HEK293 (cell line): Measurements from ENCODE around the gene CSNK1G1.

Source experiments
- BCL11A ChIP-seq: fragments of 450-650 bp; formaldehyde crosslinking; IDR thresholded peaks from 2 replicates; pipeline ENCODE4 v1.5.1; 2016; ENCODE audit warnings: low read depth, missing biosample characterization, missing genetic modification characterization
- EGR2 ChIP-seq: fragments of 450-650 bp; formaldehyde crosslinking; IDR thresholded peaks from 2 replicates; pipeline ENCODE4 v1.5.1; 2016; ENCODE audit warnings: low read depth, missing biosample characterization, missing genetic modification characterization
- HOXC10 ChIP-seq: sonication (generic); formaldehyde crosslinking; IDR thresholded peaks from 2 replicates; pipeline ENCODE4 v1.8.1; 2023; ENCODE audit warnings: mild to moderate bottlenecking, missing genetic modification reagents
- KLF16 ChIP-seq: fragments of 450-650 bp; formaldehyde crosslinking; IDR thresholded peaks from 2 replicates; pipeline ENCODE4 v1.5.1; 2017; ENCODE audit warnings: missing biosample characterization, missing genetic modification characterization
- KLF8 ChIP-seq: fragments of 450-650 bp; formaldehyde crosslinking; IDR thresholded peaks from 2 replicates; pipeline ENCODE4 v1.5.1; 2016; ENCODE audit warnings: missing biosample characterization, missing genetic modification characterization
- KLF9 ChIP-seq: fragments of 450-650 bp; formaldehyde crosslinking; IDR thresholded peaks from 2 replicates; pipeline ENCODE4 v1.5.1; 2016; ENCODE audit warnings: missing biosample characterization, missing genetic modification characterization, low read depth
- MYNN ChIP-seq: fragments of 450-650 bp; formaldehyde crosslinking; IDR thresholded peaks from 2 replicates; pipeline ENCODE4 v1.5.1; 2016; ENCODE audit warnings: missing biosample characterization, missing genetic modification characterization, borderline replicate concordance
- MZF1 ChIP-seq: fragments of 450-650 bp; formaldehyde crosslinking; IDR thresholded peaks from 2 replicates; pipeline ENCODE4 v1.5.1; 2017; ENCODE audit warnings: missing biosample characterization, missing genetic modification characterization, borderline replicate concordance
- RBAK ChIP-seq: fragments of 450-650 bp; formaldehyde crosslinking; IDR thresholded peaks from 2 replicates; pipeline ENCODE4 v1.5.1; 2016; ENCODE audit warnings: missing biosample characterization, missing genetic modification characterization
- TCF7L2 ChIP-seq: IDR thresholded peaks from 2 replicates; pipeline ENCODE4 v1.6.1; 2011; ENCODE audit warnings: low read depth, mild to moderate bottlenecking, inconsistent platforms, low read length, moderate library complexity, borderline replicate concordance
- YY2 ChIP-seq: fragments of 450-650 bp; formaldehyde crosslinking; IDR thresholded peaks from 2 replicates; pipeline ENCODE4 v1.5.1; 2016; ENCODE audit warnings: missing biosample characterization, missing genetic modification characterization
- ZBTB17 ChIP-seq: fragments of 450-650 bp; formaldehyde crosslinking; IDR thresholded peaks from 2 replicates; pipeline ENCODE4 v1.5.1; 2016; ENCODE audit warnings: missing biosample characterization, missing genetic modification characterization
- ZBTB21 ChIP-seq: fragments of 450-650 bp; formaldehyde crosslinking; IDR thresholded peaks from 2 replicates; pipeline ENCODE4 v1.5.1; 2017; ENCODE audit warnings: missing biosample characterization, missing genetic modification characterization
- ZEB2 ChIP-seq: fragments of 450-650 bp; formaldehyde crosslinking; IDR thresholded peaks from 2 replicates; pipeline ENCODE4 v1.5.1; 2016; ENCODE audit warnings: missing biosample characterization, missing genetic modification characterization
- ZNF157 ChIP-seq: fragments of 450-650 bp; formaldehyde crosslinking; IDR thresholded peaks from 2 replicates; pipeline ENCODE4 v1.5.1; 2016; ENCODE audit warnings: missing biosample characterization, missing genetic modification characterization
- ZNF19 ChIP-seq: fragments of 450-650 bp; formaldehyde crosslinking; IDR thresholded peaks from 2 replicates; pipeline ENCODE4; 2016; ENCODE audit warnings: missing biosample characterization, missing genetic modification characterization, low read depth
- ZNF2 ChIP-seq: fragments of 450-650 bp; formaldehyde crosslinking; IDR thresholded peaks from 2 replicates; pipeline ENCODE4 v1.5.1; 2016; ENCODE audit warnings: missing biosample characterization, missing genetic modification characterization
- ZNF211 ChIP-seq: fragments of 450-650 bp; formaldehyde crosslinking; IDR thresholded peaks from 2 replicates; pipeline ENCODE4 v1.5.1; 2016; ENCODE audit warnings: low read depth, missing biosample characterization, missing genetic modification characterization
- ZNF341 ChIP-seq: fragments of 450-650 bp; formaldehyde crosslinking; IDR thresholded peaks from 2 replicates; pipeline ENCODE4; 2016; ENCODE audit warnings: low read depth, missing biosample characterization, missing genetic modification characterization
- ZNF350 ChIP-seq: fragments of 450-650 bp; formaldehyde crosslinking; IDR thresholded peaks from 2 replicates; pipeline ENCODE4 v1.5.0; 2017; ENCODE audit warnings: missing biosample characterization, mild to moderate bottlenecking, missing genetic modification characterization
- ZNF501 ChIP-seq: fragments of 450-650 bp; formaldehyde crosslinking; IDR thresholded peaks from 2 replicates; pipeline ENCODE4 v1.5.1; 2016; ENCODE audit warnings: missing biosample characterization, missing genetic modification characterization
- ZNF626 ChIP-seq: fragments of 450-650 bp; sonication (Bioruptor Pico); formaldehyde crosslinking; IDR thresholded peaks from 2 replicates; pipeline ENCODE4 v1.5.1; 2018; ENCODE audit warnings: missing biosample characterization, missing genetic modification characterization, inconsistent platforms
- ZNF654 ChIP-seq: fragments of 450-650 bp; formaldehyde crosslinking; IDR thresholded peaks from 2 replicates; pipeline ENCODE4 v1.5.1; 2016; ENCODE audit warnings: low read depth, missing biosample characterization, missing genetic modification characterization
- ZNF747 ChIP-seq: fragments of 450-650 bp; formaldehyde crosslinking; IDR thresholded peaks from 2 replicates; pipeline ENCODE4 v1.5.1; 2016; ENCODE audit warnings: missing biosample characterization, missing genetic modification characterization
- ZNF776 ChIP-seq: fragments of 450-650 bp; formaldehyde crosslinking; IDR thresholded peaks from 2 replicates; pipeline ENCODE4 v1.5.0; 2017; ENCODE audit warnings: missing biosample characterization, missing genetic modification characterization, borderline replicate concordance
- ZNF777 ChIP-seq: fragments of 450-650 bp; formaldehyde crosslinking; IDR thresholded peaks from 2 replicates; pipeline ENCODE4 v1.5.1; 2017; ENCODE audit warnings: missing biosample characterization, missing genetic modification characterization, borderline replicate concordance
- TF ChIP-seq, protein P1 (sequence below): fragments of 450-650 bp; formaldehyde crosslinking; IDR thresholded peaks from 2 replicates; pipeline ENCODE4 v1.5.1; 2016; ENCODE audit warnings: missing biosample characterization, missing genetic modification characterization
- TF ChIP-seq, protein P2 (sequence below): fragments of 450-650 bp; formaldehyde crosslinking; IDR thresholded peaks from 2 replicates; pipeline ENCODE4 v1.5.1; 2016; ENCODE audit warnings: missing biosample characterization, missing genetic modification characterization
- TF ChIP-seq, protein P3 (sequence below): fragments of 450-650 bp; formaldehyde crosslinking; IDR thresholded peaks from 2 replicates; pipeline ENCODE4 v1.5.1; 2016; ENCODE audit warnings: missing biosample characterization, missing genetic modification characterization
- TF ChIP-seq, protein P4 (sequence below): fragments of 450-650 bp; formaldehyde crosslinking; IDR thresholded peaks from 2 replicates; pipeline ENCODE4 v1.5.0; 2017; ENCODE audit warnings: missing biosample characterization, missing genetic modification characterization, borderline replicate concordance
- TF ChIP-seq, protein P5 (sequence below): fragments of 450-650 bp; IDR thresholded peaks from 2 replicates; pipeline ENCODE4 v1.5.1; 2018; ENCODE audit warnings: missing biosample characterization, mild to moderate bottlenecking, missing genetic modification characterization
- TF ChIP-seq, protein P6 (sequence below): fragments of 450-650 bp; formaldehyde crosslinking; optimal IDR thresholded peaks from 2 replicates; pipeline ENCODE3; 2016; ENCODE audit warnings: missing biosample characterization, mild to moderate bottlenecking, missing genetic modification characterization

CSNK1G1 gene

DNA sequence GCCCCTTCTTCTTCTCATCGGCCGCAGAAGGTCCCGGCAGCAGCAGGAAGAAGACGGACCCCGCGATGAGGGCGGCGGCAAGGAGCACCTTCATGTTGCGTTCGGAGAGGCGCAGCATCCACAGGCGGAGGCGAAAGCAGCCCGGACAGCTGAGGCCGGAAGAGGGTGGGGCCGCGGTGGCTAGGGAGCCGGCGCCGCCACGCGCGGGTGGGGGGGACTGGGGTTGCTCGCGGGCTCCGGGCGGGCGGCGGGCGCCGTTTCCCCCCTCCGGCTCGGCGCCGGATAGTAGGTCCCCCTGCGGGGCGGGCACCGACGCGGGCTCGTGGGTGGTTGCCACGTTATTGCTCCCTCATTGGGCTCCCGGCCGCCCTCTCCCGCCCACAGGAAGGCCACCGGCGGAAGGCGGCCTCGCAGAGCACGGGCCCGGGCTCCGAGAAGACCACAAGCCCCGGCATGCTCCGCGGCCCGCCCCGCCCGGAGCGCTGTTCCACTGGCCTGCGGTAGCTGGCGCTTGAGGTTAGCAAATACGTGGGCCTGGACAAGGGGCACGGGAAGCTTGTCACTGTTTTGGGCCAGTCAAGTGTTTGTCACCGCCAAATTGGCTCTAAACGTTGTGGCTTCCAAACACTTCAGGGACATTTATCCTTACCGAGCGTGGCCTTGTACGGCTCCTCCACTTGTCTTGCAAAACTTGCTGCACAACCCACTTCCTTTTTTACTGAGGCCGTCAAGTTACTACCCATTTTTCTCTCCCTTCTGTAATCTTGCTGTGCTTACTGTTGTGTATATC lies 192.9 kb downstream of the CSNK1G1 start, which contains the start of gene PPIB (continued):
- TF ChIP-seq YY2 (tag by site-specific recombination) (no peak), ZEB2 (tag by site-specific recombination) (peak; percentile 71; the same call in 1 of the 2 replicates), ZNF501 (tag by site-specific recombination) (0 out of 2 replicates have a peak, but pooled peaks have one; percentile 33), ZBTB17 (tag by site-specific recombination) (peak; percentile 41), ZNF654 (tag by site-specific recombination) (peak; percentile 28), KLF8 (tag by site-specific recombination) (peak; percentile 64; the same call in 1 of the 2 replicates), ZBTB21 (tag by site-specific recombination) (no peak), KLF16 (tag by site-specific recombination) (peak; percentile 80), HOXC10 (CRISPR knock-in tag) (no peak), ZNF747 (no peak), ZNF2 (tag by site-specific recombination) (peak; percentile 77; the same call in 1 of the 2 replicates), ZNF19 (tag by site-specific recombination) (no peak), ZNF777 (no peak), ZNF157 (tag by site-specific recombination) (no peak), KLF9 (peak; percentile 57; the same call in 1 of the 2 replicates), ZNF626 (tag by site-specific recombination) (no peak), RBAK (tag by site-specific recombination) (no peak), BCL11A (tag by site-specific recombination) (no peak), MZF1 (no peak), ZNF350 (tag by site-specific recombination) (no peak), MYNN (no peak), TCF7L2 (no peak), ZNF211 (tag by site-specific recombination) (no peak), ZNF341 (peak; percentile 81), EGR2 (tag by site-specific recombination) (peak; percentile 70), ZNF776 (tag by site-specific recombination) (no peak)
- TF ChIP-seq, protein P1, sequence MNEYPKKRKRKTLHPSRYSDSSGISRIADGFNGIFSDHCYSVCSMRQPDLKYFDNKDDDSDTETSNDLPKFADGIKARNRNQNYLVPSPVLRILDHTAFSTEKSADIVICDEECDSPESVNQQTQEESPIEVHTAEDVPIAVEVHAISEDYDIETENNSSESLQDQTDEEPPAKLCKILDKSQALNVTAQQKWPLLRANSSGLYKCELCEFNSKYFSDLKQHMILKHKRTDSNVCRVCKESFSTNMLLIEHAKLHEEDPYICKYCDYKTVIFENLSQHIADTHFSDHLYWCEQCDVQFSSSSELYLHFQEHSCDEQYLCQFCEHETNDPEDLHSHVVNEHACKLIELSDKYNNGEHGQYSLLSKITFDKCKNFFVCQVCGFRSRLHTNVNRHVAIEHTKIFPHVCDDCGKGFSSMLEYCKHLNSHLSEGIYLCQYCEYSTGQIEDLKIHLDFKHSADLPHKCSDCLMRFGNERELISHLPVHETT (tag by site-specific recombination) = no peak
- TF ChIP-seq, protein P2, sequence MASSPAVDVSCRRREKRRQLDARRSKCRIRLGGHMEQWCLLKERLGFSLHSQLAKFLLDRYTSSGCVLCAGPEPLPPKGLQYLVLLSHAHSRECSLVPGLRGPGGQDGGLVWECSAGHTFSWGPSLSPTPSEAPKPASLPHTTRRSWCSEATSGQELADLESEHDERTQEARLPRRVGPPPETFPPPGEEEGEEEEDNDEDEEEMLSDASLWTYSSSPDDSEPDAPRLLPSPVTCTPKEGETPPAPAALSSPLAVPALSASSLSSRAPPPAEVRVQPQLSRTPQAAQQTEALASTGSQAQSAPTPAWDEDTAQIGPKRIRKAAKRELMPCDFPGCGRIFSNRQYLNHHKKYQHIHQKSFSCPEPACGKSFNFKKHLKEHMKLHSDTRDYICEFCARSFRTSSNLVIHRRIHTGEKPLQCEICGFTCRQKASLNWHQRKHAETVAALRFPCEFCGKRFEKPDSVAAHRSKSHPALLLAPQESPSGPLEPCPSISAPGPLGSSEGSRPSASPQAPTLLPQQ (tag by site-specific recombination) = peak; percentile 14; the same call in 1 of the 2 replicates
- TF ChIP-seq, protein P3, sequence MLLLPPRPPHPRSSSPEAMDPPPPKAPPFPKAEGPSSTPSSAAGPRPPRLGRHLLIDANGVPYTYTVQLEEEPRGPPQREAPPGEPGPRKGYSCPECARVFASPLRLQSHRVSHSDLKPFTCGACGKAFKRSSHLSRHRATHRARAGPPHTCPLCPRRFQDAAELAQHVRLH (tag by site-specific recombination) = no peak
- TF ChIP-seq, protein P4, sequence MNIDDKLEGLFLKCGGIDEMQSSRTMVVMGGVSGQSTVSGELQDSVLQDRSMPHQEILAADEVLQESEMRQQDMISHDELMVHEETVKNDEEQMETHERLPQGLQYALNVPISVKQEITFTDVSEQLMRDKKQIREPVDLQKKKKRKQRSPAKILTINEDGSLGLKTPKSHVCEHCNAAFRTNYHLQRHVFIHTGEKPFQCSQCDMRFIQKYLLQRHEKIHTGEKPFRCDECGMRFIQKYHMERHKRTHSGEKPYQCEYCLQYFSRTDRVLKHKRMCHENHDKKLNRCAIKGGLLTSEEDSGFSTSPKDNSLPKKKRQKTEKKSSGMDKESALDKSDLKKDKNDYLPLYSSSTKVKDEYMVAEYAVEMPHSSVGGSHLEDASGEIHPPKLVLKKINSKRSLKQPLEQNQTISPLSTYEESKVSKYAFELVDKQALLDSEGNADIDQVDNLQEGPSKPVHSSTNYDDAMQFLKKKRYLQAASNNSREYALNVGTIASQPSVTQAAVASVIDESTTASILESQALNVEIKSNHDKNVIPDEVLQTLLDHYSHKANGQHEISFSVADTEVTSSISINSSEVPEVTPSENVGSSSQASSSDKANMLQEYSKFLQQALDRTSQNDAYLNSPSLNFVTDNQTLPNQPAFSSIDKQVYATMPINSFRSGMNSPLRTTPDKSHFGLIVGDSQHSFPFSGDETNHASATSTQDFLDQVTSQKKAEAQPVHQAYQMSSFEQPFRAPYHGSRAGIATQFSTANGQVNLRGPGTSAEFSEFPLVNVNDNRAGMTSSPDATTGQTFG = no peak
- TF ChIP-seq, protein P5, sequence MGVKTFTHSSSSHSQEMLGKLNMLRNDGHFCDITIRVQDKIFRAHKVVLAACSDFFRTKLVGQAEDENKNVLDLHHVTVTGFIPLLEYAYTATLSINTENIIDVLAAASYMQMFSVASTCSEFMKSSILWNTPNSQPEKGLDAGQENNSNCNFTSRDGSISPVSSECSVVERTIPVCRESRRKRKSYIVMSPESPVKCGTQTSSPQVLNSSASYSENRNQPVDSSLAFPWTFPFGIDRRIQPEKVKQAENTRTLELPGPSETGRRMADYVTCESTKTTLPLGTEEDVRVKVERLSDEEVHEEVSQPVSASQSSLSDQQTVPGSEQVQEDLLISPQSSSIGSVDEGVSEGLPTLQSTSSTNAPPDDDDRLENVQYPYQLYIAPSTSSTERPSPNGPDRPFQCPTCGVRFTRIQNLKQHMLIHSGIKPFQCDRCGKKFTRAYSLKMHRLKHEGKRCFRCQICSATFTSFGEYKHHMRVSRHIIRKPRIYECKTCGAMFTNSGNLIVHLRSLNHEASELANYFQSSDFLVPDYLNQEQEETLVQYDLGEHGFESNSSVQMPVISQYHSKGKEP (tag by site-specific recombination) = no peak
- TF ChIP-seq, protein P6, sequence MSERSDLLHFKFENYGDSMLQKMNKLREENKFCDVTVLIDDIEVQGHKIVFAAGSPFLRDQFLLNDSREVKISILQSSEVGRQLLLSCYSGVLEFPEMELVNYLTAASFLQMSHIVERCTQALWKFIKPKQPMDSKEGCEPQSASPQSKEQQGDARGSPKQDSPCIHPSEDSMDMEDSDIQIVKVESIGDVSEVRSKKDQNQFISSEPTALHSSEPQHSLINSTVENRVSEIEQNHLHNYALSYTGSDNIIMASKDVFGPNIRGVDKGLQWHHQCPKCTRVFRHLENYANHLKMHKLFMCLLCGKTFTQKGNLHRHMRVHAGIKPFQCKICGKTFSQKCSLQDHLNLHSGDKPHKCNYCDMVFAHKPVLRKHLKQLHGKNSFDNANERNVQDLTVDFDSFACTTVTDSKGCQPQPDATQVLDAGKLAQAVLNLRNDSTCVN (tag by site-specific recombination) = peak; percentile 60
